ENCODE data around the gene WDR18.

WDR18 gene

GRCh38 chr19:994516-994915 is 10.4 kb downstream of the WDR18 start:
- H3K36me3 ChIP-seq (ENCODE audit: control insufficient read depth, insufficient read depth, low read length) = peaks cover 8% of the 10 kb centered on the region
- TF ChIP-seq CTCF (IDR thresholded peaks at IDR 0.05; ENCODE audit: insufficient read depth, low read length, poor library complexity, severe bottlenecking) = no peak
- no peak for DNase-seq (ENCODE audit: extremely low read depth, insufficient read length)
- H3K4me3 ChIP-seq (replicated peaks; ENCODE audit: low read depth, low read length) = no peak overlapping the region
- H3K27me3 ChIP-seq (replicated peaks; ENCODE audit: control insufficient read depth, insufficient read depth, low read length) = no peaks in the 10 kb centered on the region; the same call in 1 of the 2 replicates

- no peak for TF ChIP-seq CTCF (IDR thresholded peaks at IDR 0.05; ENCODE audit: insufficient read depth, low read length, poor library complexity, severe bottlenecking)
- H3K4me3 ChIP-seq (replicated peaks; ENCODE audit: low read depth, low read length) = no peak overlapping the region
- H3K36me3 ChIP-seq (ENCODE audit: control insufficient read depth, insufficient read depth, low read length) = peaks cover 4% of the 10 kb centered on the region
- no peaks in the 10 kb centered on the region; the same call in 1 of the 2 replicates for H3K27me3 ChIP-seq (replicated peaks; ENCODE audit: control insufficient read depth, insufficient read depth, low read length)
- DNase-seq (ENCODE audit: extremely low read depth, insufficient read length) = no peak
Observed at GRCh38 chr19:995051-995827, 11.1 kb downstream of the WDR18 start.

GRCh38 chr19:996051-996838 is 12.1 kb downstream of the WDR18 start:
- peaks cover 2% of the 10 kb centered on the region for H3K36me3 ChIP-seq (ENCODE audit: control insufficient read depth, insufficient read depth, low read length)
- TF ChIP-seq CTCF (IDR thresholded peaks at IDR 0.05; ENCODE audit: insufficient read depth, low read length, poor library complexity, severe bottlenecking) = no peak
- H3K27me3 ChIP-seq (replicated peaks; ENCODE audit: control insufficient read depth, insufficient read depth, low read length) = no peaks in the 10 kb centered on the region; the same call in 1 of the 2 replicates
- peak; percentile 75 for DNase-seq (ENCODE audit: extremely low read depth, insufficient read length)
- no peak overlapping the region for H3K4me3 ChIP-seq (replicated peaks; ENCODE audit: low read depth, low read length)

GRCh38 chr19:998064-998463 is 13.9 kb downstream of the WDR18 start:
- TF ChIP-seq CTCF (IDR thresholded peaks at IDR 0.05; ENCODE audit: insufficient read depth, low read length, poor library complexity, severe bottlenecking) = no peak
- no peak overlapping the region for H3K4me3 ChIP-seq (replicated peaks; ENCODE audit: low read depth, low read length)
- peaks cover 1% of the 10 kb centered on the region for H3K36me3 ChIP-seq (ENCODE audit: control insufficient read depth, insufficient read depth, low read length)
- no peak for DNase-seq (ENCODE audit: extremely low read depth, insufficient read length)
- H3K27me3 ChIP-seq (replicated peaks; ENCODE audit: control insufficient read depth, insufficient read depth, low read length) = no peaks in the 10 kb centered on the region; the same call in 1 of the 2 replicates

GRCh38 chr19:999379-999719 is 15.2 kb downstream of the WDR18 start:
- Histone ChIP-seq H3K36me3 (ENCODE audit: control insufficient read depth, insufficient read depth, low read length) (no peaks in the 10 kb centered on the region; the same call in 1 of the 2 replicates), H3K27me3 (replicated peaks; ENCODE audit: control insufficient read depth, insufficient read depth, low read length) (no peaks in the 10 kb centered on the region; the same call in 1 of the 2 replicates), H3K4me3 (replicated peaks; ENCODE audit: low read depth, low read length) (no peak overlapping the region)
- DNase-seq (ENCODE audit: extremely low read depth, insufficient read length) = no peak
- no peak for TF ChIP-seq CTCF (IDR thresholded peaks at IDR 0.05; ENCODE audit: insufficient read depth, low read length, poor library complexity, severe bottlenecking)

All from GM06990 (cell line).